NCI-H1436 (cell line): ENCODE results near the gene FOXJ3.
"Not testable (repeated sequence)": the region's sequence is repeated elsewhere in the genome, so short reads cannot be mapped to it uniquely, and the experiment has no call there.

Experiments
- DNase-seq: peaks from one replicate; lab custom pipeline; 2025; lab: John Stamatoyannopoulos, UW

Gene FOXJ3

DNA sequence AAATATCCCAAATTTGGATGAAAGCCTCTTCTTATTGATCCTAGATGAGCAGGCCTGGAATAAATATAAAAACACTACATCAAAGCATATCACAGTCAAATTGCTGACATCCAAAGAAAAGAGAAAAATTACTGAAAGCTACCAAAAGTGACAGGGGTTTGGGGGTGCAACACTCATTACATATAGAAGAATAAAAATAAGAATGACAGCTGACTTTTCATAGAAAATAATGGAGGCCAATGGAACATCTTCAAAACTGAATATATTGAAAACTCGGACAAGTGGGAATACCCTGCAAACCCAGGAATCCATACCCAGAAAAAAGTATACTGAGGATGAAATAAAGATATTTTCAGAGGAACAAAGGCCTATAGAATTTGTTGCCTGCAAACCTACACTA is 84.0 kb downstream of the FOXJ3 start:
- no peak for DNase-seq

GRCh38 chr1:42250164-42250563 is 84.9 kb downstream of the FOXJ3 start:
- DNase-seq, result no peak

- no peak for DNase-seq
Observed at GRCh38 chr1:42240966-42241755, 93.9 kb downstream of the FOXJ3 start.

- DNase-seq, result no peak
Observed at GRCh38 chr1:42239555-42239954, 95.5 kb downstream of the FOXJ3 start.

GRCh38 chr1:42239041-42239440 is 96.0 kb downstream of the FOXJ3 start:
- no peak for DNase-seq

GRCh38 chr1:42231253-42231652 is 103.8 kb downstream of the FOXJ3 start:
- no peak for DNase-seq

- no peak for DNase-seq
Observed at GRCh38 chr1:42228938-42229337, 106.1 kb downstream of the FOXJ3 start.

- DNase-seq, result no peak
Observed at GRCh38 chr1:42223036-42223435, 112.0 kb downstream of the FOXJ3 start.

DNA sequence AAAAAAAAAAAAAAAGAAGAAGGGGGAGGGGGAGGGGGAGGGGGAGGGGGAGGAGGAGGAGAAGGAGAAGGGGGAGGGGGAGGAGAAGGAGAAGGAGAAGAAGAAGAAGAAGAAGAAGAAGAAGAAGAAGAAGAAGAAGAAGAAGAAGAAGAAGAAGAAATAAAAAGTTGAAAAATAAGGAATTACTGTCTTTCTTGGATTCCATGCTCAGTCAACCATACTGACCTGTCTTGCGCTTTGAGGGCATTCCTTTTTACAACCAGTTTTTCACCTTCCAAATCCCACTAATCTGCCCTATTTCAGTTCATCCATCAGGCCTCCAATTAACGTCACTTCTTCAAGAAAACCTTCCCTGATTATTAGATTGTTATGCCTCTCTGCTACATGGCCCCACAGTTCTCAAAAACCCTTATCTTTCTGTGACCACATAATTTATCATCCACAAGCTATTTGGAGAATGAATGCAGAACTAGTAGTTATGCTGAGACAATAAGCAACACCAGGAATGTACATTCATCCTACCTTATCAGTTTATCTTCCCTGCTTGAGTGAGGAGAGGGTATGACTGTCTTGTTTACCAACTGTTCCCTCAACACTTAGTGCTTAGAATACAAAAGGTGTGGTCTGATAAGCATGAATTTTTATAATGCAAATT is 113.0 kb downstream of the FOXJ3 start:
- no peak for DNase-seq

GRCh38 chr1:42221456-42221855 is 113.6 kb downstream of the FOXJ3 start:
- DNase-seq, result no peak

GRCh38 chr1:42219627-42220026 is 115.4 kb downstream of the FOXJ3 start:
- DNase-seq, result no peak

DNA sequence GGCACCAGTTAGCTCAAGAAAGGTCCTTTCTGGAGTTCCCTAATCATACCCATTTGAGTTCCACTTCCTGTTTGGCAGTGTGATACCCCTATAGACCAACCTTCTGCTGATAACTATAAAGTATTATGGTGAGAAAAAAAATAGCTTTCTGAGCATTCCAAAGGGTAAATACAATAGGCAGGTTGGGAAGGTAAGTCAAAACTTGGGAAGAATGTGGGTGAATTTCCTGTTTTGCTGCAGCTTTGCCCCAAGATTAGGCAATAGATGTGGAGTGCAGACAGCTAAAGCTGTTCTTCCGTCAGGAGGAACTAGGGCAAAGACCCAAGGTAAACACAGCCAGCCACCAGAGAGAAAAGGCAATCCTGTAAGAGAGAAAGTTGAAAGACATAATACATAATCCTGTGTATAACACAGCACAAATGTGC is 120.6 kb downstream of the FOXJ3 start:
- no peak for DNase-seq

GRCh38 chr1:42211224-42211623 is 123.8 kb downstream of the FOXJ3 start:
- DNase-seq, result no peak

GRCh38 chr1:42210421-42211133 is 124.5 kb downstream of the FOXJ3 start:
- no peak for DNase-seq

- DNase-seq, result no peak
Observed at GRCh38 chr1:42209526-42210251, 125.3 kb downstream of the FOXJ3 start.

DNA sequence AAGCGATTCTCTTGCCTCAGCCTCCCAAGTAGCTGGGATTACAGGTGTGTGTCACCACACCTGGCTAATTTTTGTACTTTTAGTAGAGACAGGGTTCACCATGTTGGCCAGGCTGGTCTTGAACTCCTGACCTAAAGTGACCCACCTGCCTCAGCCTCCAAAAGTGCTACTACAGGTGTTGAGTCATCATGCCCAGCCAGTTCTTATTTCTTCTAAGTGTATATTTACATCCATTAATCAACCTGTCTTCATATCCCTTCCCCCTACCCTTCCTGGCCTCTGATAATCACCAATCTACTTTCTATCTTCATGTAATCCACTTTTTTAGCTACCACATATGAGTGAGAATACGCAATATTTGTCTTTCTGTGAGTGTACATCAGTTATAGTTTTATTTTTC is 128.1 kb downstream of the FOXJ3 start:
- not testable (repeated sequence) for DNase-seq

- DNase-seq, result no peak
Observed at GRCh38 chr1:42206164-42206563, 128.9 kb downstream of the FOXJ3 start.

DNA sequence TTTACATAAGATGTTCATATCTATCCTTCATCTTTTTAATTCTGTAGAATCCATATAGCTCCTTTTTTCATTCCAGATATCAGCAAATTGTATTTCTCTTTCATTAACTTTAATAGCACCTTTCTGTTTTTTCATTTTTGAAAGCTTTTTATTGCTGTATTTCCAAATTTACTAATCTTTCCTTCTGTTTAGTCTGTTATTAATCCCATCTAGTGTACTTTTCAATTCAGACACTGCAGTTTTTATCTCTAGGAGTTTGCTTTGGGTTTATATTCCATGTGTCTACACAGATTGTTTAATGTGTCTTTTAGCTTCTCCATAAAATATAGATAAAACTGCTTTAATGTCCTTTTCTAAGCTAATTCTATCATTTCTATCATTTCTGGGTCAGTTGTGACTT is 133.0 kb downstream of the FOXJ3 start:
- no peak for DNase-seq

DNA sequence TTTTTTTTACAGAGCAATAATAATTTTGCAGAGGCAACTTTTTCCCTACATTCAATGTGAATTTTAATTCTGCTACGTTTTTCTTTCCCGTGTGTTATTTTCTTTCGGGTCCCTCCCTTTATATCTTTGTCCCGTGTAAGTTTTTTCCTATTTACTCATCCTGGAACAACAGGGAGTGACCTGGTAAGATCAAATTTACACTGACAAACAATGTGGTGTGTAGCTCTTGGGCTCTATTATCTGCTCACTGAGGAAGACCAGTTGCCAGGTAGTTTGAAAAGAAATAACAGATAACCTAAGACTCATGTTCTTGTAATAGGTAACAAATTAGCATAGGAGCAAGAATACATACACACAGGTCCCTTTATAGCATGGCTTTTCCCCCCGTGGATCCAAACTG is 136.8 kb downstream of the FOXJ3 start:
- DNase-seq, result no peak

DNA sequence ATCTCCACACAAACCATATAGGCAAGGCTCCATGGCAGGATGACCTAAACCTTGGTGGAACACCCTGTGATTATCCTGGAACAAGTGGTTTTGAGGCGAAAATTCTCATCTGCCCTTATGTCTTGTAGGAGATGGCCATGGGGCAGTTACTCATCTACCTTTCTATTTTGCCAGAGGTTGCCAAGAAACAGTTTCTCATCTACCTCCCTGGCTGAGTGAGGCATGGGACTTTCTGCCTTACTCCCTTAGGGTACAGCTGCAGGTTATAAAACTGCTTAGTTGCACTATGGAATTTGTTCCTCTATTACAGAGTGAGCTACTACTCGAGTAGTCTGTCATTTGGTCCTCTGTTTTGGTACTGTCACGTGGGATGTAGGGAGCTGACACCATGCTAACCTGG is 139.2 kb downstream of the FOXJ3 start:
- DNase-seq, result no peak

GRCh38 chr1:42192106-42192505 is 142.9 kb downstream of the FOXJ3 start:
- DNase-seq, result no peak

- no peak for DNase-seq
Observed at GRCh38 chr1:42191319-42191718, 143.7 kb downstream of the FOXJ3 start.
